Stomach (tissue), 9 donors: ENCODE measurements around the gene ATG13. TPM values are rescaled to one million over a fixed set of nuclear protein-coding genes. Genes with fewer than 3 reads are reported as not detected.

ENCODE experiments used
- DNase-seq, 2 donors: peaks; one replicate each; pipeline versions ENCODE4 v3.0.0 to v3.0.0-alpha.2; 2013 to 2019
- H3K27ac ChIP-seq, 5 donors: fragments of 200-600 bp in 4 of 5; sonication (generic) in 4 of 5; one replicate each; pipeline ENCODE4 v1.5.1; 2013 to 2019; ENCODE audit warnings: mild to moderate bottlenecking in 1 of 5, moderate library complexity in 1 of 5
- H3K27me3 ChIP-seq, 3 donors: fragments of 200-600 bp; sonication (generic); one replicate each; pipeline ENCODE4 v1.5.1; 2017 to 2019; ENCODE audit warnings: mixed run types in 1 of 3
- H3K36me3 ChIP-seq, 4 donors: fragments of 200-600 bp; sonication (generic); 1 replicate in 3 of 4; 2 replicates in 1 of 4; pipeline ENCODE4 v1.5.1; 2016 to 2019
- H3K4me1 ChIP-seq, 4 donors: fragments of 200-600 bp; sonication (generic); one replicate each; pipeline ENCODE4 v1.5.1; 2016 to 2019
- H3K4me3 ChIP-seq, 4 donors: fragments of 200-600 bp; sonication (generic) in 3 of 4; one replicate each; pipeline ENCODE4 v1.5.1; 2016 to 2019; ENCODE audit warnings: mild to moderate bottlenecking in 1 of 4
- H3K9me3 ChIP-seq, 4 donors: fragments of 200-600 bp; sonication (generic); one replicate each; pipeline ENCODE4 v1.5.1; 2016 to 2019
- EP300 ChIP-seq: sonication (generic); formaldehyde crosslinking; IDR thresholded peaks from one replicate; pipeline ENCODE4 v1.6.1; 2017; ENCODE audit warnings: antibody characterized with exemption
- POLR2A ChIP-seq, 4 donors: fragments of 450-650 bp; IDR thresholded peaks; one replicate each; pipeline ENCODE4 v1.6.1; 2016; ENCODE audit warnings: antibody characterized with exemption in 4 of 4, control low read depth in 2 of 4, mild to moderate bottlenecking in 1 of 4, moderate library complexity in 1 of 4
- POLR2AphosphoS5 ChIP-seq, 3 donors: sonication (generic); formaldehyde crosslinking; IDR thresholded peaks; one replicate each; pipeline ENCODE4 v1.6.1; 2016; ENCODE audit warnings: antibody characterized with exemption in 3 of 3
- WGBS, 5 donors: extraction: QIAGEN DNeasy Blood & Tissue Kit in 3 of 5; methylation state at CpG; one replicate each; pipeline versions ENCODE4 v1.1.5 to v1.1.7; 2013 to 2018; 5-methylcytosine and 5-hydroxymethylcytosine counted together
- intact Hi-C: fragments of 100-400 bp; cut with DNase I; formaldehyde crosslinking; loops from one replicate; pipeline ENCODE4 v1.15.1; 2023; ENCODE audit warnings: low total_unique reads
- polyA plus RNA-seq, 3 donors: library from polyadenylated mRNA; stranded (reverse); fragments of 200-250 nt; gene quantifications; one replicate each; pipeline ENCODE4 v1.2.3, GENCODE V29; 2013
- total RNA-seq, 5 donors: library from RNA; depleted of rRNA; stranded (reverse); fragments of >200 nt; gene quantifications; one replicate each; pipeline versions ENCODE4 v1.1.0 to v1.2.3, GENCODE V29; 2014 to 2016
- TF ChIP-seq, protein P1 (sequence below), 7 experiments: fragments of 450-650 bp in 4 of 7; fragments of 200-600 bp in 3 of 7; sonication (generic) in 3 of 7; IDR thresholded peaks; one replicate each; pipeline ENCODE4 v1.5.1; 2016 to 2019; ENCODE audit warnings: antibody characterized with exemption in 7 of 7, control low read depth in 2 of 7, mild to moderate bottlenecking in 1 of 7
- donor health status: healthy with polysubstance abuse.
- donor health status: Bipolar disorder and iron deficiency.
- donor health status: healthy.

The ATG13 gene
- total and polyA plus RNA-seq, 8 donors = 17.3 to 286 (median 104) TPM

DNA sequence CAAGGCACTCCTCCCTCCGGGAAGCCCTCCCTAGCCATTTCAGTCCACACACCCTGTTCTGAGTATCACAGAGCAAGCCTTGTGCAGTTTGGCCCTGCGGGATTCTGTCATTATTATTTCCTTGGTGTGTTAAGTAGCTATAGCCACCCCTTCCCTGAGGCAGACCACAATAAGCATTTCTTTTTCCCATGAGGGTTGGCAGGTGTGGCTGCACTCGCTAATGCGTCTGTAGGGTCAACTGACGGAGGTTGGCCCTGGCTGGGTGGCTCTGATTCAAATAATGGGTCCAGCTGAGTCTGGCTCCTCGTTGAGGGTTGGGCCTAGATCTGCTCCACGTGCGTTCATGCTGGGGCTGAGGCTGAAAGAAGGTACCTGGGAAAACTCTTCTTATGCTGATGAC, 106.7 kb downstream of the ATG13 start:
- Histone ChIP-seq H3K36me3 (no peaks in the 10 kb centered on the region), H3K27me3 (no peaks in the 10 kb centered on the region), H3K4me1 (peaks cover under 1 to 8% (median 3%) of the 10 kb centered on the region in 4 donors), H3K27ac (no peak overlapping the region), H3K9me3 (no peaks in the 10 kb centered on the region), H3K4me3 (no peak overlapping the region)
- TF ChIP-seq, protein P1, sequence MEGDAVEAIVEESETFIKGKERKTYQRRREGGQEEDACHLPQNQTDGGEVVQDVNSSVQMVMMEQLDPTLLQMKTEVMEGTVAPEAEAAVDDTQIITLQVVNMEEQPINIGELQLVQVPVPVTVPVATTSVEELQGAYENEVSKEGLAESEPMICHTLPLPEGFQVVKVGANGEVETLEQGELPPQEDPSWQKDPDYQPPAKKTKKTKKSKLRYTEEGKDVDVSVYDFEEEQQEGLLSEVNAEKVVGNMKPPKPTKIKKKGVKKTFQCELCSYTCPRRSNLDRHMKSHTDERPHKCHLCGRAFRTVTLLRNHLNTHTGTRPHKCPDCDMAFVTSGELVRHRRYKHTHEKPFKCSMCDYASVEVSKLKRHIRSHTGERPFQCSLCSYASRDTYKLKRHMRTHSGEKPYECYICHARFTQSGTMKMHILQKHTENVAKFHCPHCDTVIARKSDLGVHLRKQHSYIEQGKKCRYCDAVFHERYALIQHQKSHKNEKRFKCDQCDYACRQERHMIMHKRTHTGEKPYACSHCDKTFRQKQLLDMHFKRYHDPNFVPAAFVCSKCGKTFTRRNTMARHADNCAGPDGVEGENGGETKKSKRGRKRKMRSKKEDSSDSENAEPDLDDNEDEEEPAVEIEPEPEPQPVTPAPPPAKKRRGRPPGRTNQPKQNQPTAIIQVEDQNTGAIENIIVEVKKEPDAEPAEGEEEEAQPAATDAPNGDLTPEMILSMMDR (IDR thresholded peaks at IDR 0.05) = no peak
- no peak for TF ChIP-seq POLR2AphosphoS5 (IDR thresholded peaks at IDR 0.05)
- TF ChIP-seq POLR2A (IDR thresholded peaks at IDR 0.05) = no peak
- no peak for TF ChIP-seq EP300
- peak in 1 of 2 donors; percentile 26 for DNase-seq
- WGBS, 5 donors = 46 to 70% (median 49%) methylated on average over 8 of the region's 8 CpGs
- intact Hi-C loops = no loop called here

Other genes with a start within 250 kb of the ATG13 start
- gene MDK, start 235.9 kb upstream of the ATG13 start, total RNA-seq = 100 to 1,000 TPM in 1 of 5 donors, 10 to 100 TPM in 3, 1 to 10 TPM in 1; 5.5 to 151 (median 21.0) TPM
- 10 to 100 TPM; 22.5 to 56.5 (median 29.2) TPM for gene MDK, start 235.9 kb upstream of the ATG13 start, polyA plus RNA-seq
- 1 to 10 TPM in 1 of 5 donors, under 1 TPM in 1, not detected in 3; 0.37 to 2.8 TPM for gene CHRM4, start 225.8 kb upstream of the ATG13 start, total RNA-seq
- gene CHRM4, start 225.8 kb upstream of the ATG13 start, polyA plus RNA-seq = not detected
- gene AMBRA1, start 23.5 kb upstream of the ATG13 start, total RNA-seq = 10 to 100 TPM; 22.3 to 59.4 (median 37.3) TPM
- gene AMBRA1, start 23.5 kb upstream of the ATG13 start, polyA plus RNA-seq = 1 to 10 TPM; 4.6 to 7.3 (median 4.7) TPM
- 1 to 10 TPM in 2 of 5 donors, not detected in 3; 1.0 to 3.7 TPM for gene HARBI1, start 326 bp upstream of the ATG13 start, total RNA-seq
- 1 to 10 TPM; 1.3 to 4.0 (median 2.3) TPM for gene HARBI1, start 326 bp upstream of the ATG13 start, polyA plus RNA-seq
- 10 to 100 TPM; 21.1 to 82.9 (median 35.6) TPM for gene ARHGAP1, start 83.1 kb downstream of the ATG13 start, total RNA-seq
- gene ARHGAP1, start 83.1 kb downstream of the ATG13 start, polyA plus RNA-seq = 10 to 100 TPM; 21.2 to 29.3 (median 28.0) TPM
- gene ZNF408, start 83.5 kb downstream of the ATG13 start, total RNA-seq = 10 to 100 TPM in 2 of 5 donors, 1 to 10 TPM in 3; 5.5 to 14.6 (median 6.5) TPM
- 1 to 10 TPM; 7.2 to 8.6 (median 7.6) TPM for gene ZNF408, start 83.5 kb downstream of the ATG13 start, polyA plus RNA-seq
- gene F2, start 101.7 kb downstream of the ATG13 start, total RNA-seq = under 1 TPM in 1 of 5 donors, not detected in 4; 0.92 TPM
- gene F2, start 101.7 kb downstream of the ATG13 start, polyA plus RNA-seq = under 1 TPM in 2 of 3 donors, not detected in 1; 0.19 to 0.33 TPM
- 100 to 1,000 TPM in 2 of 5 donors, 10 to 100 TPM in 3; 35.4 to 327 (median 58.9) TPM for gene CKAP5, start 228.7 kb downstream of the ATG13 start, total RNA-seq
- 1 to 10 TPM; 7.3 to 8.0 (median 7.6) TPM for gene CKAP5, start 228.7 kb downstream of the ATG13 start, polyA plus RNA-seq